ENCODE measurements around the gene GABRG3.

DNA sequence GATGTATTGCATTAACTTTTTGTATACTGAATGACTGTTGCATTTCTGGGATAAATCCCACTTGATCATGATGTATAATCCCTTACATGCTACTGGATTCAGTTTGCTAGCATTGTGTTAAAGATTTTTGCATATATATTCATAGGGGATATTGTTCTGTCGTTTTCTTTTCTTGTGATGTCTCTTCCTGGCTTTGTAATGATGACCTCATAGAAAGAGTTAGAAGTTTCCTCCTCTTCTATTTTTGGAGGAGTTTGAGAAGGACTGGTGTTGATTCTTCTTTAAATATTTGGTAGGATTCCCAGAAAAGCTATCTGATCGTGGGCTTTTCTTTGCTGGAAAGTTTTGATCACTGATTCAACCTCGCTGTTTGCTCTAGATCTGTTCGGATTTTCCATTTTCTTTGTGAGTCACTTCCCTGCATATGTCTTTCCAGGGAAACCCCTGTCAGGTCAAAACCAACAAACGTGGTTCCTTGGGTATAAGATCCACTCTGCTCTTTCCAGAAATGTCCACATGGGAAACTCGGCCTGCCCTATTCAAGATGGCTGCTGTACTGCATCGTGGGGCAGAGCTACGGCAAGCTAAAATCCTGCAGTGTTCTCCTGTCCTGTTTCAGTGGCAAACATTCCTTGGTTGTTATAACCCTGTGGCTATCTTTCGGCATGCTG is 120.4 kb downstream of the GABRG3 start:
- TF ChIP-seq EZH2 (IDR thresholded peaks at IDR 0.05; ENCODE audit: low read depth, unreplicated experiment): no peak
- no peak for TF ChIP-seq EZH2phosphoT487 (IDR thresholded peaks at IDR 0.05; ENCODE audit: unreplicated experiment)
- TF ChIP-seq POLR2AphosphoS5 (IDR thresholded peaks at IDR 0.05; ENCODE audit: low read depth): no peak
- TF ChIP-seq, protein P1, sequence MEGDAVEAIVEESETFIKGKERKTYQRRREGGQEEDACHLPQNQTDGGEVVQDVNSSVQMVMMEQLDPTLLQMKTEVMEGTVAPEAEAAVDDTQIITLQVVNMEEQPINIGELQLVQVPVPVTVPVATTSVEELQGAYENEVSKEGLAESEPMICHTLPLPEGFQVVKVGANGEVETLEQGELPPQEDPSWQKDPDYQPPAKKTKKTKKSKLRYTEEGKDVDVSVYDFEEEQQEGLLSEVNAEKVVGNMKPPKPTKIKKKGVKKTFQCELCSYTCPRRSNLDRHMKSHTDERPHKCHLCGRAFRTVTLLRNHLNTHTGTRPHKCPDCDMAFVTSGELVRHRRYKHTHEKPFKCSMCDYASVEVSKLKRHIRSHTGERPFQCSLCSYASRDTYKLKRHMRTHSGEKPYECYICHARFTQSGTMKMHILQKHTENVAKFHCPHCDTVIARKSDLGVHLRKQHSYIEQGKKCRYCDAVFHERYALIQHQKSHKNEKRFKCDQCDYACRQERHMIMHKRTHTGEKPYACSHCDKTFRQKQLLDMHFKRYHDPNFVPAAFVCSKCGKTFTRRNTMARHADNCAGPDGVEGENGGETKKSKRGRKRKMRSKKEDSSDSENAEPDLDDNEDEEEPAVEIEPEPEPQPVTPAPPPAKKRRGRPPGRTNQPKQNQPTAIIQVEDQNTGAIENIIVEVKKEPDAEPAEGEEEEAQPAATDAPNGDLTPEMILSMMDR (conservative IDR thresholded peaks at IDR 0.05; ENCODE audit: low read depth in 2 of 2): no peak
- no peak for TF ChIP-seq CREB1 (CRISPR knock-in tag; IDR thresholded peaks at IDR 0.05; ENCODE audit: low read depth)
- TF ChIP-seq, protein P2, sequence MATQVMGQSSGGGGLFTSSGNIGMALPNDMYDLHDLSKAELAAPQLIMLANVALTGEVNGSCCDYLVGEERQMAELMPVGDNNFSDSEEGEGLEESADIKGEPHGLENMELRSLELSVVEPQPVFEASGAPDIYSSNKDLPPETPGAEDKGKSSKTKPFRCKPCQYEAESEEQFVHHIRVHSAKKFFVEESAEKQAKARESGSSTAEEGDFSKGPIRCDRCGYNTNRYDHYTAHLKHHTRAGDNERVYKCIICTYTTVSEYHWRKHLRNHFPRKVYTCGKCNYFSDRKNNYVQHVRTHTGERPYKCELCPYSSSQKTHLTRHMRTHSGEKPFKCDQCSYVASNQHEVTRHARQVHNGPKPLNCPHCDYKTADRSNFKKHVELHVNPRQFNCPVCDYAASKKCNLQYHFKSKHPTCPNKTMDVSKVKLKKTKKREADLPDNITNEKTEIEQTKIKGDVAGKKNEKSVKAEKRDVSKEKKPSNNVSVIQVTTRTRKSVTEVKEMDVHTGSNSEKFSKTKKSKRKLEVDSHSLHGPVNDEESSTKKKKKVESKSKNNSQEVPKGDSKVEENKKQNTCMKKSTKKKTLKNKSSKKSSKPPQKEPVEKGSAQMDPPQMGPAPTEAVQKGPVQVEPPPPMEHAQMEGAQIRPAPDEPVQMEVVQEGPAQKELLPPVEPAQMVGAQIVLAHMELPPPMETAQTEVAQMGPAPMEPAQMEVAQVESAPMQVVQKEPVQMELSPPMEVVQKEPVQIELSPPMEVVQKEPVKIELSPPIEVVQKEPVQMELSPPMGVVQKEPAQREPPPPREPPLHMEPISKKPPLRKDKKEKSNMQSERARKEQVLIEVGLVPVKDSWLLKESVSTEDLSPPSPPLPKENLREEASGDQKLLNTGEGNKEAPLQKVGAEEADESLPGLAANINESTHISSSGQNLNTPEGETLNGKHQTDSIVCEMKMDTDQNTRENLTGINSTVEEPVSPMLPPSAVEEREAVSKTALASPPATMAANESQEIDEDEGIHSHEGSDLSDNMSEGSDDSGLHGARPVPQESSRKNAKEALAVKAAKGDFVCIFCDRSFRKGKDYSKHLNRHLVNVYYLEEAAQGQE (IDR thresholded peaks at IDR 0.05; ENCODE audit: unreplicated experiment): no peak
- no peak for TF ChIP-seq JUNB (IDR thresholded peaks at IDR 0.05; ENCODE audit: unreplicated experiment)
- no peak for TF ChIP-seq ZNF331 (CRISPR knock-in tag; IDR thresholded peaks at IDR 0.05; ENCODE audit: low read depth)
- TF ChIP-seq ZNF114 (CRISPR knock-in tag; IDR thresholded peaks at IDR 0.05): no peak
- TF ChIP-seq, protein P3, sequence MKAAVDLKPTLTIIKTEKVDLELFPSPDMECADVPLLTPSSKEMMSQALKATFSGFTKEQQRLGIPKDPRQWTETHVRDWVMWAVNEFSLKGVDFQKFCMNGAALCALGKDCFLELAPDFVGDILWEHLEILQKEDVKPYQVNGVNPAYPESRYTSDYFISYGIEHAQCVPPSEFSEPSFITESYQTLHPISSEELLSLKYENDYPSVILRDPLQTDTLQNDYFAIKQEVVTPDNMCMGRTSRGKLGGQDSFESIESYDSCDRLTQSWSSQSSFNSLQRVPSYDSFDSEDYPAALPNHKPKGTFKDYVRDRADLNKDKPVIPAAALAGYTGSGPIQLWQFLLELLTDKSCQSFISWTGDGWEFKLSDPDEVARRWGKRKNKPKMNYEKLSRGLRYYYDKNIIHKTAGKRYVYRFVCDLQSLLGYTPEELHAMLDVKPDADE (IDR thresholded peaks at IDR 0.05): no peak
- TF ChIP-seq STAT1 (IDR thresholded peaks at IDR 0.05; ENCODE audit: unreplicated experiment): no peak
- TF ChIP-seq NANOG (IDR thresholded peaks at IDR 0.05; ENCODE audit: borderline replicate concordance): no peak
- TF ChIP-seq, protein P4, sequence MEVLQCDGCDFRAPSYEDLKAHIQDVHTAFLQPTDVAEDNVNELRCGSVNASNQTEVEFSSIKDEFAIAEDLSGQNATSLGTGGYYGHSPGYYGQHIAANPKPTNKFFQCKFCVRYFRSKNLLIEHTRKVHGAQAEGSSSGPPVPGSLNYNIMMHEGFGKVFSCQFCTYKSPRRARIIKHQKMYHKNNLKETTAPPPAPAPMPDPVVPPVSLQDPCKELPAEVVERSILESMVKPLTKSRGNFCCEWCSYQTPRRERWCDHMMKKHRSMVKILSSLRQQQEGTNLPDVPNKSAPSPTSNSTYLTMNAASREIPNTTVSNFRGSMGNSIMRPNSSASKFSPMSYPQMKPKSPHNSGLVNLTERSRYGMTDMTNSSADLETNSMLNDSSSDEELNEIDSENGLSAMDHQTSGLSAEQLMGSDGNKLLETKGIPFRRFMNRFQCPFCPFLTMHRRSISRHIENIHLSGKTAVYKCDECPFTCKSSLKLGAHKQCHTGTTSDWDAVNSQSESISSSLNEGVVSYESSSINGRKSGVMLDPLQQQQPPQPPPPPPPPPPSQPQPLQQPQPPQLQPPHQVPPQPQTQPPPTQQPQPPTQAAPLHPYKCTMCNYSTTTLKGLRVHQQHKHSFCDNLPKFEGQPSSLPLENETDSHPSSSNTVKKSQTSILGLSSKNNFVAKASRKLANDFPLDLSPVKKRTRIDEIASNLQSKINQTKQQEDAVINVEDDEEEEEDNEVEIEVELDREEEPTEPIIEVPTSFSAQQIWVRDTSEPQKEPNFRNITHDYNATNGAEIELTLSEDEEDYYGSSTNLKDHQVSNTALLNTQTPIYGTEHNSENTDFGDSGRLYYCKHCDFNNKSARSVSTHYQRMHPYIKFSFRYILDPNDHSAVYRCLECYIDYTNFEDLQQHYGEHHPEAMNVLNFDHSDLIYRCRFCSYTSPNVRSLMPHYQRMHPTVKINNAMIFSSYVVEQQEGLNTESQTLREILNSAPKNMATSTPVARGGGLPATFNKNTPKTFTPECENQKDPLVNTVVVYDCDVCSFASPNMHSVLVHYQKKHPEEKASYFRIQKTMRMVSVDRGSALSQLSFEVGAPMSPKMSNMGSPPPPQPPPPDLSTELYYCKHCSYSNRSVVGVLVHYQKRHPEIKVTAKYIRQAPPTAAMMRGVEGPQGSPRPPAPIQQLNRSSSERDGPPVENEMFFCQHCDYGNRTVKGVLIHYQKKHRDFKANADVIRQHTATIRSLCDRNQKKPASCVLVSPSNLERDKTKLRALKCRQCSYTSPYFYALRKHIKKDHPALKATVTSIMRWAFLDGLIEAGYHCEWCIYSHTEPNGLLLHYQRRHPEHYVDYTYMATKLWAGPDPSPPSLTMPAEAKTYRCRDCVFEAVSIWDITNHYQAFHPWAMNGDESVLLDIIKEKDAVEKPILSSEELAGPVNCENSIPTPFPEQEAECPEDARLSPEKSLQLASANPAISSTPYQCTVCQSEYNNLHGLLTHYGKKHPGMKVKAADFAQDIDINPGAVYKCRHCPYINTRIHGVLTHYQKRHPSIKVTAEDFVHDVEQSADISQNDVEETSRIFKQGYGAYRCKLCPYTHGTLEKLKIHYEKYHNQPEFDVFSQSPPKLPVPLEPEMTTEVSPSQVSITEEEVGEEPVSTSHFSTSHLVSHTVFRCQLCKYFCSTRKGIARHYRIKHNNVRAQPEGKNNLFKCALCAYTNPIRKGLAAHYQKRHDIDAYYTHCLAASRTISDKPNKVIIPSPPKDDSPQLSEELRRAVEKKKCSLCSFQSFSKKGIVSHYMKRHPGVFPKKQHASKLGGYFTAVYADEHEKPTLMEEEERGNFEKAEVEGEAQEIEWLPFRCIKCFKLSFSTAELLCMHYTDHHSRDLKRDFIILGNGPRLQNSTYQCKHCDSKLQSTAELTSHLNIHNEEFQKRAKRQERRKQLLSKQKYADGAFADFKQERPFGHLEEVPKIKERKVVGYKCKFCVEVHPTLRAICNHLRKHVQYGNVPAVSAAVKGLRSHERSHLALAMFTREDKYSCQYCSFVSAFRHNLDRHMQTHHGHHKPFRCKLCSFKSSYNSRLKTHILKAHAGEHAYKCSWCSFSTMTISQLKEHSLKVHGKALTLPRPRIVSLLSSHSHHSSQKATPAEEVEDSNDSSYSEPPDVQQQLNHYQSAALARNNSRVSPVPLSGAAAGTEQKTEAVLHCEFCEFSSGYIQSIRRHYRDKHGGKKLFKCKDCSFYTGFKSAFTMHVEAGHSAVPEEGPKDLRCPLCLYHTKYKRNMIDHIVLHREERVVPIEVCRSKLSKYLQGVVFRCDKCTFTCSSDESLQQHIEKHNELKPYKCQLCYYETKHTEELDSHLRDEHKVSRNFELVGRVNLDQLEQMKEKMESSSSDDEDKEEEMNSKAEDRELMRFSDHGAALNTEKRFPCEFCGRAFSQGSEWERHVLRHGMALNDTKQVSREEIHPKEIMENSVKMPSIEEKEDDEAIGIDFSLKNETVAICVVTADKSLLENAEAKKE (CRISPR knock-in tag; IDR thresholded peaks at IDR 0.05): no peak

Measured in GM23338 (cell line).